Activated B cell treated with CpG ODN at 0.5 μM for 24 hours (primary cell): ENCODE measurements around the gene NPHP4. TPM values are rescaled to one million over a fixed set of nuclear protein-coding genes. Genes with fewer than 3 reads are reported as not detected.
"Not testable (repeated sequence)": the region's sequence is repeated elsewhere in the genome, so short reads cannot be mapped to it uniquely, and the experiment has no call there.

ENCODE experiments used
- ATAC-seq: fragments of 200-7000 bp; cut with Tn5 transposase; one replicate; pipeline ENCODE4 v1.10.0; 2021; ENCODE audit warnings: low read depth, mild to moderate bottlenecking, moderate library complexity
- CTCF ChIA-PET: fragments of 350-600 bp; sonication (Branson Sonifier 250); formaldehyde crosslinking; loops from one replicate; lab custom pipeline; 2021; ENCODE audit warnings: antibody characterized with exemption; lab: Charles Lee
- POLR2A ChIA-PET: fragments of 350-600 bp; sonication (Branson Sonifier 250); formaldehyde crosslinking; loops from one replicate; lab custom pipeline; 2021; ENCODE audit warnings: antibody characterized with exemption; lab: Charles Lee
- DNase-seq: peaks from one replicate; pipeline ENCODE4 v3.0.0; 2022
- H3K27ac Mint-ChIP-seq: one replicate; pipeline ENCODE4 v1.8.0; 2020; ENCODE audit warnings: mixed read lengths
- H3K27me3 Mint-ChIP-seq: one replicate; pipeline ENCODE4 v1.8.0; 2021; ENCODE audit warnings: mixed read lengths
- H3K36me3 Mint-ChIP-seq: one replicate; pipeline ENCODE4 v1.8.0; 2021; ENCODE audit warnings: low read depth, mixed read lengths
- H3K4me1 Mint-ChIP-seq: one replicate; pipeline ENCODE4 v1.8.0; 2021; ENCODE audit warnings: mixed read lengths
- H3K4me3 Mint-ChIP-seq: one replicate; pipeline ENCODE4 v1.8.0; 2020; ENCODE audit warnings: mild to moderate bottlenecking, mixed read lengths
- H3K9me3 Mint-ChIP-seq: one replicate; pipeline ENCODE4 v1.8.0; 2020; ENCODE audit warnings: mixed read lengths
- CTCF ChIP-seq: fragments of 200-600 bp; IDR thresholded peaks from one replicate; pipeline ENCODE4 v1.8.0; 2022; ENCODE audit warnings: antibody characterized with exemption, mild to moderate bottlenecking
- intact Hi-C: fragments of 100-400 bp; cut with micrococcal nuclease; formaldehyde crosslinking; loops from one replicate; pipeline ENCODE4 v1.15.1; 2024
- total RNA-seq: library from RNA; stranded (reverse); gene quantifications from 2 replicates; pipeline ENCODE4 v1.2.3, GENCODE V29; 2022

Gene NPHP4
- total RNA-seq, 1 donor from 2014 or later = 8.0 TPM

DNA sequence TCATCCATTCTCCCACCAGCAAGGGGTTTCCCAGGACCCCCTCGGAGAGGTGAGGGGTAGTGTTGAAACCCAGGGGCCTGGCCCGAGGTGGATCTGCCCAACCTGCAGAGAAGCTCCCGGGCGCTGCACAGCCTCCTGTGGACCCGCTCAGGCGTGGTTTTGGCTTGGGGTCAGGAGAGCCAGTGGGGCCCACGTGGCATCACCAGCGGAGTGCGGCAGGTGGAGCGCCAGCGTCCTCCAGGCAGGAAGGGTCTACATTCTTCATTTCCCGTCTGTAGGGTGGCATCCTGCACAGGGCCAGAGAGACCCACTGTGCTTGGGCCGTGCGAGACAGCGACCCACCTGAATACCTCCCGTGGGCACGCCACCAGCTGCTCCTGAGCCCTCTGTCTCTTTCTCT lies 135.2 kb downstream of the NPHP4 start:
- POLR2A ChIA-PET = no interaction called here
- H3K27ac Mint-ChIP-seq = no peak overlapping the region
- CTCF ChIA-PET = no interaction called here
- H3K27me3 Mint-ChIP-seq = no peaks in the 10 kb centered on the region
- peaks cover 2% of the 10 kb centered on the region for H3K9me3 Mint-ChIP-seq
- no peak overlapping the region for H3K4me3 Mint-ChIP-seq
- intact Hi-C loops = no loop called here
- no peaks in the 10 kb centered on the region for H3K4me1 Mint-ChIP-seq
- ATAC-seq = no peak
- no peak for TF ChIP-seq CTCF
- no peaks in the 10 kb centered on the region for H3K36me3 Mint-ChIP-seq
- no peak for DNase-seq

GRCh38 chr1:5856246-5856815 lies 135.9 kb downstream of the NPHP4 start:
- no peaks in the 10 kb centered on the region for H3K36me3 Mint-ChIP-seq
- no peak for TF ChIP-seq CTCF
- H3K9me3 Mint-ChIP-seq = peaks cover 2% of the 10 kb centered on the region

GRCh38 chr1:5855196-5855897 lies 136.9 kb downstream of the NPHP4 start:
- no peak for TF ChIP-seq CTCF
- DNase-seq (no peak), ATAC-seq (no peak)
- CTCF ChIA-PET = no interaction called here
- no peaks in the 10 kb centered on the region for H3K36me3 Mint-ChIP-seq
- POLR2A ChIA-PET = no interaction called here
- H3K27ac Mint-ChIP-seq = no peak overlapping the region
- intact Hi-C loops = no loop called here
- no peaks in the 10 kb centered on the region for H3K4me1 Mint-ChIP-seq
- peaks cover 3% of the 10 kb centered on the region for H3K27me3 Mint-ChIP-seq
- H3K9me3 Mint-ChIP-seq = peaks cover 2% of the 10 kb centered on the region
- H3K4me3 Mint-ChIP-seq = no peak overlapping the region

More at GRCh38 chr1:5856246-5856815, 135.9 kb downstream of the NPHP4 start:
- H3K27me3 Mint-ChIP-seq = no peaks in the 10 kb centered on the region
- POLR2A ChIA-PET = no interaction called here
- no peak for DNase-seq
- intact Hi-C loops = no loop called here
- no peak for ATAC-seq
- no peak overlapping the region for H3K4me3 Mint-ChIP-seq
- H3K4me1 Mint-ChIP-seq = no peaks in the 10 kb centered on the region
- no peak overlapping the region for H3K27ac Mint-ChIP-seq
- CTCF ChIA-PET = no interaction called here

DNA sequence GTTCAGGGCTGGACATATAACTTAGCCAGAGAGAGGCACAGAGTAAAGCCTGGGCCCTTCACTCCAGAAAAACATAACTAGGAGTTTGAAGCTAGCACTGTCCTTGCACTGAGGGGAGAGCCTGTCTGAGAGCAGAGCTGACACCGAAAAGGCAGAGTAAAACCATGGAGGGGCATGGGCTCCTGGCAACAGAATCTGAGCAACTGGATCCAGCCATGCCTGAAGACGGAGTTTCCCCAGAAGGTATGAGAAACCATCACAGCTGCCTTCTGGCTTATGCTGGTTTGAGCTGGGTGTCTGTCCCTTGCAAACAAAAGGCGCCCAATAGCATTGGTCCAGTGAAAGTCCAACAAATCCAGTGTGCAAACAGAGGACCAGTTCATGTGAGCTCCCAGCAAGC lies 137.5 kb downstream of the NPHP4 start:
- POLR2A ChIA-PET = no interaction called here
- intact Hi-C loops = no loop called here
- TF ChIP-seq CTCF = no peak
- no peaks in the 10 kb centered on the region for H3K4me1 Mint-ChIP-seq
- ATAC-seq (no peak), DNase-seq (no peak)
- no peak overlapping the region for H3K27ac Mint-ChIP-seq
- H3K4me3 Mint-ChIP-seq = no peak overlapping the region
- H3K27me3 Mint-ChIP-seq = peaks cover 3% of the 10 kb centered on the region
- peaks cover 2% of the 10 kb centered on the region for H3K9me3 Mint-ChIP-seq
- no peaks in the 10 kb centered on the region for H3K36me3 Mint-ChIP-seq
- CTCF ChIA-PET = no interaction called here

DNA sequence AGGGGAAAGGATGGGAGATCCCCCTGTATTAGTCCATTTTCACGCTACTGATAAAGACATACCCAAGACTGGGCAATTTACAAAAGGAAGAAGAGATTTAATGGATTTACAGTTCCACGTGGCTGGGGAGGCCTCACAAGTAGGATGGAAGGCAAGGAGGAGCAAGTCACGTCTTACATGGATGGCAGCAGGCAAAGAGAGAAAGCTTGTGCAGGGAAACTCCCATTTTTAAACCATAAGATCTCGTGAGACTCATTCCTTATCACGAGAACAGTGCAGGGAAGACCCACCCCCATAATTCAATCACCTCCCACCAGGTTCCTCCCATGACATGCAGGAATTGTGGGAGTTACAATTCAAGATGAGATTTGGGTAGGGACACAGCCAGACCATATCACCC lies 138.4 kb downstream of the NPHP4 start:
- H3K9me3 Mint-ChIP-seq, H3K27ac Mint-ChIP-seq, intact Hi-C loops, DNase-seq, H3K4me1 Mint-ChIP-seq, POLR2A ChIA-PET, CTCF ChIA-PET, H3K4me3 Mint-ChIP-seq, H3K27me3 Mint-ChIP-seq, ATAC-seq, H3K36me3 Mint-ChIP-seq: not testable (repeated sequence)
